Tibial nerve (tissue), 4 donors: ENCODE results near the gene NOTCH1.

Experiments used
- CTCF ChIP-seq, 5 experiments: fragments of 200-600 bp in 3 of 5; fragments of 450-650 bp in 2 of 5; sonication (generic) in 3 of 5; IDR thresholded peaks; one replicate each; pipeline ENCODE4 v1.5.1; 2016 to 2019; ENCODE audit warnings: antibody characterized with exemption in 5 of 5, mild to moderate bottlenecking in 3 of 5, moderate library complexity in 2 of 5
- EP300 ChIP-seq, 2 donors: sonication (generic); formaldehyde crosslinking; IDR thresholded peaks; one replicate each; pipeline ENCODE4 v1.6.1; 2017; ENCODE audit warnings: antibody characterized with exemption in 2 of 2, mild to moderate bottlenecking in 1 of 2
- POLR2A ChIP-seq, 2 donors: fragments of 450-650 bp; IDR thresholded peaks; one replicate each; pipeline ENCODE4 v1.6.1; 2017; ENCODE audit warnings: antibody characterized with exemption in 2 of 2, mild to moderate bottlenecking in 2 of 2, moderate library complexity in 2 of 2

GRCh38 chr9:136564379-136564988 is 18.6 kb upstream of the NOTCH1 start:
- TF ChIP-seq CTCF (IDR thresholded peaks at IDR 0.05): peak in 2 of 5 experiments; percentile 70
- TF ChIP-seq EP300 (IDR thresholded peaks at IDR 0.05): peak; percentile 57 to 65
- peak in 1 of 2 donors; percentile 28 for TF ChIP-seq POLR2A (IDR thresholded peaks at IDR 0.05)
